Endothelial cell of umbilical vein (primary cell): ENCODE results near the gene AJUBA. TPM values are rescaled to one million over a fixed set of nuclear protein-coding genes. Genes with fewer than 3 reads are reported as not detected.

Experiments used
- BruUV-seq: library from RNA; stranded (reverse); fragments of 400-500 nt; replicated peaks from 2 replicates; lab custom pipeline; 2021; lab: Mats Ljungman, UMichigan
- CTCF ChIA-PET: fragments of 300-600, 350-600 bp; sonication (Branson Sonifier 250); formaldehyde crosslinking; loops from one replicate; lab custom pipeline; 2021; ENCODE audit warnings: antibody characterized with exemption, inconsistent platforms; lab: Charles Lee
- POLR2A ChIA-PET: fragments of 300-600, 350-600 bp; sonication (Branson Sonifier 250); formaldehyde crosslinking; loops from one replicate; lab custom pipeline; 2021; ENCODE audit warnings: antibody characterized with exemption, inconsistent platforms; lab: Charles Lee
- DNase-seq: peaks from one replicate; pipeline ENCODE4 v3.0.0-alpha.2; 2011; ENCODE audit warnings: low read depth, low spot score
- FAIRE-seq: peaks from 2 replicates; lab custom pipeline; 2011; peaks lifted over from hg19 to GRCh38; lab: Jason Lieb, UNC
- H2AFZ ChIP-seq: 2 replicates; pipeline ENCODE4 v1.6.0; 2012; ENCODE audit warnings: low read depth, low read length, control low read depth, inconsistent platforms
- H3K27ac ChIP-seq: 2 replicates; pipeline ENCODE4 v1.5.1; 2011; ENCODE audit warnings: low read depth, mild to moderate bottlenecking, control low read depth, low read length, moderate library complexity; ENCODE audit not compliant: insufficient read depth
- H3K27me3 ChIP-seq, 2 experiments: 2 replicates each; pipeline versions ENCODE4 v1.6.0 to v1.6.1; 2011; ENCODE audit warnings: low read length in 2 of 2, mixed read lengths in 1 of 2; ENCODE audit not compliant: control insufficient read depth in 2 of 2, insufficient read depth in 2 of 2
- H3K36me3 ChIP-seq, 2 experiments: 2 replicates in 1 of 2; 3 replicates in 1 of 2; pipeline ENCODE4 v1.5.1; 2011; ENCODE audit warnings: low read length in 2 of 2, mild to moderate bottlenecking in 1 of 2, moderate library complexity in 1 of 2; ENCODE audit not compliant: control insufficient read depth in 2 of 2, insufficient read depth in 2 of 2; ENCODE audit errors: extremely low read depth in 1 of 2
- H3K4me1 ChIP-seq: 3 replicates; pipeline ENCODE4 v1.5.1; 2011; ENCODE audit warnings: mild to moderate bottlenecking, low read length; ENCODE audit not compliant: control insufficient read depth, insufficient read depth; ENCODE audit errors: extremely low read depth
- H3K4me2 ChIP-seq: 2 replicates; pipeline ENCODE4 v1.6.1; 2011; ENCODE audit warnings: low read length, control low read depth, mixed read lengths; ENCODE audit not compliant: insufficient read depth
- H3K4me3 ChIP-seq, 3 experiments: fragments of 200-600 bp in 1 of 3; sonication (generic), shearing (Covaris generic) in 1 of 3; replicated peaks in 1 of 3; 2 replicates each; pipeline ENCODE4 v1.5.1; 2011 to 2016; ENCODE audit warnings: control low read depth in 3 of 3, low read length in 3 of 3, mild to moderate bottlenecking in 2 of 3, inconsistent platforms in 1 of 3, low read depth in 1 of 3, moderate library complexity in 1 of 3; ENCODE audit not compliant: insufficient read depth in 1 of 3
- H3K79me2 ChIP-seq: 2 replicates; pipeline ENCODE4 v1.6.0; 2012; ENCODE audit warnings: low read length, inconsistent platforms; ENCODE audit not compliant: control insufficient read depth, insufficient read depth
- H3K9ac ChIP-seq: replicated peaks from 2 replicates; pipeline ENCODE3; 2011; ENCODE audit warnings: low read length, control low read depth; ENCODE audit not compliant: insufficient read depth; ENCODE audit errors: extremely low read depth
- H3K9me1 ChIP-seq: replicated peaks from 3 replicates; pipeline ENCODE4 v1.6.0; 2011; ENCODE audit warnings: mild to moderate bottlenecking, low read length; ENCODE audit not compliant: control insufficient read depth, insufficient read depth; ENCODE audit errors: extremely low read depth
- H3K9me3 ChIP-seq: replicated peaks from 2 replicates; pipeline ENCODE4 v1.5.1; 2012; ENCODE audit warnings: low read length, inconsistent platforms; ENCODE audit not compliant: control insufficient read depth, insufficient read depth
- H4K20me1 ChIP-seq: replicated peaks from 2 replicates; pipeline ENCODE3; 2011; ENCODE audit warnings: mild to moderate bottlenecking, low read length; ENCODE audit not compliant: control insufficient read depth, insufficient read depth; ENCODE audit errors: extremely low read depth
- CTCF ChIP-seq, 2 donors: IDR thresholded peaks; 1 replicate in 1 of 2; 2 replicates in 1 of 2; pipeline ENCODE4 v1.5.1; 2011; ENCODE audit warnings: low read length in 2 of 2, mild to moderate bottlenecking in 2 of 2, moderate library complexity in 2 of 2, control low read depth in 1 of 2, inconsistent platforms in 1 of 2, low read depth in 1 of 2; ENCODE audit not compliant: insufficient read depth in 1 of 2; ENCODE audit errors: extremely low read depth in 1 of 2
- EZH2 ChIP-seq: IDR thresholded peaks from 2 replicates; pipeline ENCODE4 v1.6.1; 2012; ENCODE audit warnings: borderline replicate concordance, low read depth, mild to moderate bottlenecking, moderate library complexity, low read length, inconsistent platforms; ENCODE audit not compliant: severe bottlenecking
- FOS ChIP-seq: IDR thresholded peaks from 2 replicates; pipeline ENCODE4 v1.6.1; 2011; ENCODE audit warnings: mild to moderate bottlenecking, low read length, moderate library complexity, borderline replicate concordance; ENCODE audit not compliant: insufficient read depth
- JUN ChIP-seq: IDR thresholded peaks from 2 replicates; pipeline ENCODE4 v1.6.1; 2011; ENCODE audit warnings: borderline replicate concordance, low read depth; ENCODE audit not compliant: insufficient read length, insufficient read depth
- MAX ChIP-seq: IDR thresholded peaks from 2 replicates; pipeline ENCODE4 v1.6.1; 2011; ENCODE audit not compliant: insufficient read depth, insufficient read length
- MYC ChIP-seq: IDR thresholded peaks from one replicate; pipeline ENCODE4 v1.6.1; 2011; ENCODE audit warnings: mild to moderate bottlenecking, low read depth, low read length
- POLR2A ChIP-seq: IDR thresholded peaks from 2 replicates; pipeline ENCODE4 v1.6.1; 2012; ENCODE audit warnings: low read depth, mild to moderate bottlenecking, control low read depth, low read length
- POLR2AphosphoS5 ChIP-seq: IDR thresholded peaks from 2 replicates; pipeline ENCODE4 v1.6.1; 2012; ENCODE audit warnings: low read depth, mild to moderate bottlenecking, control low read depth, low read length, moderate library complexity; ENCODE audit not compliant: insufficient read depth
- dilution Hi-C: fragments of 300-500 bp; cut with MboI; formaldehyde crosslinking; loops from one replicate; pipeline ENCODE4 v1.15.0; 2019; ENCODE audit warnings: low sequenced_read_pairs; ENCODE audit not compliant: extremely low pct_ligation_motif_present
- intact Hi-C: fragments of 100-400 bp; cut with micrococcal nuclease; formaldehyde crosslinking; loops from one replicate; pipeline ENCODE4 v1.10.0; 2022
- polyA plus RNA-seq, 4 experiments: library from polyadenylated mRNA; depleted of rRNA in 3 of 4; stranded (reverse) in 3 of 4; unstranded in 1 of 4; fragments of >200 nt; gene quantifications; 2 replicates each; pipeline versions ENCODE4 v1.2.1 to v1.2.3, GENCODE V29; 2011 to 2012; ENCODE audit warnings: missing spikeins in 1 of 4
- total RNA-seq: library from RNA; stranded (reverse); gene quantifications from 2 replicates; pipeline ENCODE4 v1.2.3, GENCODE V29; 2021

Gene AJUBA
- total and polyA plus RNA-seq, 2 donors (not counting 3 experiments of a cell fraction or from before 2014, with no cell fraction given), result 50.0 to 61.7 TPM

GRCh38 chr14:22926316-22926715, 56.0 kb downstream of the AJUBA start:
- dilution Hi-C loops, result no loop called here
- H3K4me2 ChIP-seq, result no peak overlapping the region
- no peaks in the 10 kb centered on the region for H3K9me3 ChIP-seq
- H3K27ac ChIP-seq, result no peak overlapping the region
- H3K27me3 ChIP-seq, result no peaks in the 10 kb centered on the region
- TF ChIP-seq POLR2A (no peak), JUN (no peak), MAX (no peak), FOS (no peak)
- no peak overlapping the region for H3K4me3 ChIP-seq
- ChIA-PET POLR2A (no interaction called here), CTCF (no interaction called here)
- no peaks in the 10 kb centered on the region for H4K20me1 ChIP-seq
- DNase-seq, result no peak
- H3K9me1 ChIP-seq, result no peaks in the 10 kb centered on the region
- H3K36me3 ChIP-seq, result peaks cover 6 to 28% of the 10 kb centered on the region in 2 experiments
- no peak overlapping the region for H3K9ac ChIP-seq
- H3K79me2 ChIP-seq, result peaks cover 16% of the 10 kb centered on the region
- no peak overlapping the region for H2AFZ ChIP-seq
- BruUV-seq, result no TSS peak
- FAIRE-seq, result no peak
- intact Hi-C loops, result loop anchor here (5.0 kb wide), 1 partner anchor 131 kb away; the partner anchor contains the start of gene CDH24
- peaks cover 19% of the 10 kb centered on the region for H3K4me1 ChIP-seq

DNA sequence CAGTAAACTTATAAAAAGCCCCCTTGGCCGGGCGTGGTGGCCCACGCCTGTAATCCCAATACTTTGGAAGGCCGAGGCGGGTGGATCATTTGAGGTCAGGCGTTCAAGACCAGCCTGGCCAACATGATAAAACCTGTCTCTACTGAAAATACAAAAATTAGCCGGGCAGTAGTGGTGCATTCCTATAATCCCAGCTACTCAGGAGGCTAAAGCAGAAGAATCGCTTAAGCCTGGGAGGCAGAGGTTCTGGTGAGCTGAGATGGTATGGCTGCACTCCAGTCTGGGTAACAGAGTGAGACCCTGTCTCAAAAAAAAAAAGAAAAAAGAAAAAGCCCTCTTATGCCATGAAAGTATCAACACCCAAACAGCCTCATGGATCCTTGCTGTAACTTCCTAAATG, 56.8 kb downstream of the AJUBA start:
- DNase-seq, result no peak
- intact Hi-C loops, result loop anchor here (5.0 kb wide), 1 partner anchor 132 kb away; the partner anchor contains the start of gene CDH24
- H3K4me2 ChIP-seq, result no peak overlapping the region
- H3K4me3 ChIP-seq, result no peak overlapping the region
- POLR2A ChIA-PET, result no interaction called here
- no TSS peak for BruUV-seq
- no peaks in the 10 kb centered on the region for H4K20me1 ChIP-seq
- dilution Hi-C loops, result no loop called here
- no peak for FAIRE-seq
- H3K36me3 ChIP-seq, result peaks cover 6 to 29% of the 10 kb centered on the region in 2 experiments
- no peak overlapping the region for H3K27ac ChIP-seq
- peaks cover 19% of the 10 kb centered on the region for H3K4me1 ChIP-seq
- no peak overlapping the region for H2AFZ ChIP-seq
- H3K9me3 ChIP-seq, result no peaks in the 10 kb centered on the region
- H3K9me1 ChIP-seq, result no peaks in the 10 kb centered on the region
- no peak overlapping the region for H3K9ac ChIP-seq
- CTCF ChIA-PET, result no interaction called here
- peaks cover 16% of the 10 kb centered on the region for H3K79me2 ChIP-seq
- no peak for TF ChIP-seq POLR2A
- TF ChIP-seq CTCF (IDR thresholded peaks at IDR 0.05; ENCODE audit: extremely low read depth in 1 of 2, insufficient read depth in 1 of 2, low read depth in 1 of 2, low read length in 2 of 2), result no peak
- TF ChIP-seq JUN, result no peak
- no peak for TF ChIP-seq MYC
- TF ChIP-seq POLR2AphosphoS5, result no peak
- TF ChIP-seq EZH2, result no peak
- TF ChIP-seq MAX, result no peak
- no peaks in the 10 kb centered on the region for H3K27me3 ChIP-seq
